HG03354 (cell line): ENCODE data around the gene EIF5B.
"Not testable (repeated sequence)": the region's sequence is repeated elsewhere in the genome, so short reads cannot be mapped to it uniquely, and the experiment has no call there.

Experiments used
- ATAC-seq: cut with Tn5 transposase; IDR thresholded peaks from one replicate; pipeline ENCODE4 v1.9.1; 2021; ENCODE audit warnings: mild to moderate bottlenecking; ENCODE audit not compliant: unreplicated experiment, poor library complexity, severe bottlenecking

The EIF5B gene, protein sequence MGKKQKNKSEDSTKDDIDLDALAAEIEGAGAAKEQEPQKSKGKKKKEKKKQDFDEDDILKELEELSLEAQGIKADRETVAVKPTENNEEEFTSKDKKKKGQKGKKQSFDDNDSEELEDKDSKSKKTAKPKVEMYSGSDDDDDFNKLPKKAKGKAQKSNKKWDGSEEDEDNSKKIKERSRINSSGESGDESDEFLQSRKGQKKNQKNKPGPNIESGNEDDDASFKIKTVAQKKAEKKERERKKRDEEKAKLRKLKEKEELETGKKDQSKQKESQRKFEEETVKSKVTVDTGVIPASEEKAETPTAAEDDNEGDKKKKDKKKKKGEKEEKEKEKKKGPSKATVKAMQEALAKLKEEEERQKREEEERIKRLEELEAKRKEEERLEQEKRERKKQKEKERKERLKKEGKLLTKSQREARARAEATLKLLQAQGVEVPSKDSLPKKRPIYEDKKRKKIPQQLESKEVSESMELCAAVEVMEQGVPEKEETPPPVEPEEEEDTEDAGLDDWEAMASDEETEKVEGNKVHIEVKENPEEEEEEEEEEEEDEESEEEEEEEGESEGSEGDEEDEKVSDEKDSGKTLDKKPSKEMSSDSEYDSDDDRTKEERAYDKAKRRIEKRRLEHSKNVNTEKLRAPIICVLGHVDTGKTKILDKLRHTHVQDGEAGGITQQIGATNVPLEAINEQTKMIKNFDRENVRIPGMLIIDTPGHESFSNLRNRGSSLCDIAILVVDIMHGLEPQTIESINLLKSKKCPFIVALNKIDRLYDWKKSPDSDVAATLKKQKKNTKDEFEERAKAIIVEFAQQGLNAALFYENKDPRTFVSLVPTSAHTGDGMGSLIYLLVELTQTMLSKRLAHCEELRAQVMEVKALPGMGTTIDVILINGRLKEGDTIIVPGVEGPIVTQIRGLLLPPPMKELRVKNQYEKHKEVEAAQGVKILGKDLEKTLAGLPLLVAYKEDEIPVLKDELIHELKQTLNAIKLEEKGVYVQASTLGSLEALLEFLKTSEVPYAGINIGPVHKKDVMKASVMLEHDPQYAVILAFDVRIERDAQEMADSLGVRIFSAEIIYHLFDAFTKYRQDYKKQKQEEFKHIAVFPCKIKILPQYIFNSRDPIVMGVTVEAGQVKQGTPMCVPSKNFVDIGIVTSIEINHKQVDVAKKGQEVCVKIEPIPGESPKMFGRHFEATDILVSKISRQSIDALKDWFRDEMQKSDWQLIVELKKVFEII

GRCh38 chr2:99337113-99338028 is at the start of gene EIF5B:
Gene EIF5B (plus strand): TSS chr2:99337389. CDS start chr2:99337555, 166 bp downstream.
- peak; percentile 62 for ATAC-seq

DNA sequence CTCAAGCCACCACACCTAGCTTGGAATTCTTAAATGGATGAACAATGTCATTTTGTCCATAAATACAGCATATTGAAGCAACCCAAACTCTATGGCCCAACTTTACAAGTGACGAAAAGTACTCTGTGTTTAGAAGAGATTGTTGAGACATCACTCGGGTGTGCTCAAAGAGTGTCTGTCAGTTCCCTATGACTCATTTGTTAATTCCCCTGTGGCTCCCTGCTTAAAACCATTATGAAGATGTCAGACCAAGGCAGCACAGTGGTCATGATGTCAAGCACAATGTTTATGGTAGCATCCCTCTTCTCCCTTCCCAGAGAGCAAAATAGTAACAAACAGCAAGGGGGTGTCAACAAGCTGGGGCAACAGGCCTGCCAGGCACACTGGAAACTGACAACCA is 39.2 kb upstream of the EIF5B start:
- ATAC-seq, result no peak

GRCh38 chr2:99299580-99299979 is 37.6 kb upstream of the EIF5B start:
- ATAC-seq, result no peak

- not testable (repeated sequence) for ATAC-seq
Observed at GRCh38 chr2:99301097-99301496, 36.1 kb upstream of the EIF5B start, which contains the start of gene LYG1. Gene LYG1 (minus strand): TSS chr2:99301197. CDS start chr2:99295670, 5,527 bp downstream.

- ATAC-seq, result no peak
Observed at GRCh38 chr2:99317161-99317872, 19.9 kb upstream of the EIF5B start.

DNA sequence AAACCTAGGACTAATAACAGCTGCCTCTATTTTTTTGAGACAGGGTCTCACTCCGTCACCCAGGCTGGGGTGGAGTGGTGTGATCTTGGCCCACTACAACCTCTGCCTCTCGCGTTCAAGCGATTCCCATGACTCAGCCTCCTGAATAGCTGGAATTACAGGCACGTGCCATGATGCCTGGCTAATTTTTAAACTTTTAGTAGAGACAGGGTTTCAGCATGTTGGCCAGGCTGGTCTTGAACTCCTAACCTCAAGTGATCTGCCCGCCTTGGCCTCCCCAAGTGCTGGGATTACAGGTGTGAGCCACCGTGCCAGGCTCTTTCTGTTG is 19.4 kb upstream of the EIF5B start:
- ATAC-seq, result not testable (repeated sequence)

- ATAC-seq, result no peak
Observed at GRCh38 chr2:99325384-99325783, 11.8 kb upstream of the EIF5B start.

DNA sequence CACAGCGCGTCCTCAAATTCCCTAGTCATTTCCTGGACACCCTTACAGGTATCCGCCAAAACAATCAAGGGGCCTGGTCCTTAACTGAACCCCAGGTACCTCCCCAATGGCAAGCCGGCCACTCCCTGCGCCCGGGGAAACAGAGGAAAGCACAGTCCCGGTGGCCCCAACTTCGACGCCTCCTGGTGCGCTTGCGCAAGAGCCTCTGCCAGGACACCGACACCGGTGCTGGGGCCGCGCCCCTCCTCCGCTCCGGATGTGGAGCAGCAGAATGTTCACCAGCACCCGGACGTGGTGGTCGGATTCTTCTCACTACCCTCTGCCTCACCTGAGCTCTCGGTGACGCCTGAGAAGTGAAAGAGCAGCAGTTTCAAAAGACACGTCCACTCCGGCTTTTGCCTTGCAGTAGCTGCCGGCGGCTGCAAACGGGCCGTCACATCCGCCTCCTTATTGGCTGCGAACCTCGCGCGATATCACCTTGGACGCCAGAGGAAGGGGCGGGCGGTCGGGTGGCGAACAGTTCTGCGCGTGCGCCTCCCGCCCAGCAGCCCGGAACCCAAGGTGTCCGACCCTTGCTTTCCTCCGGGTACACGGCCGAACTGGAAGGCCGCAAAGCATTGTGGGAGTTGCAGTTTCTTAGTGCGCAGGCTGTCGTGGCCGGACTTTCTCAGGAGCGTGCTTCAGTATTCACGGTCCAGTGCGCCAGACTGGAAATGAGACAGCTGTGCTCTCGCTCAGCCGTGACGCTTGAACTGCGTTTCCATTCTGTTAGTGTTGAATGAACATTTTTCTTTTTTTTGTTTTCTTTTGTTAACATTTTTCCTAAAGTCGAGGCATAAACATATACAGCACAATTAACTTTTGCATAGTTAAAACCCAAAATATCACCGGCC is 1.0 kb upstream of the EIF5B start, which contains the start of gene TXNDC9:
Gene TXNDC9, minus strand, starts transcription at position 423 of the 893 bp plus-strand sequence. CDS start 3,123 bp downstream, outside the sequence.
- ATAC-seq, result peak; percentile 71

DNA sequence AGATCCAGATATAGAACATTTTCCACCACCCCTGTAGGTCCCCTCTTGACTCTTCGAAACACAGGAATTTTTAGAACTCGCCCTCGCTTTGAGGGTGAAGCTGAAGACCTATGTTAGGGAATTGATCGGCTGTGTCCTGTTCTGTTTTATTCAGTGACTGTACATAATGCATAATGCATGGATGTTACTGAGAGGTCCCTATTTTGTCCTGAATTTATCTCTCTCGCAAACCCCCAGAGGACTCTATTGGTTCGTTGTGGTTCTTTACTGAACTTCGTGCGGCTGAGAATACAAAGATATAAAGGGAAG is 431 bp upstream of the EIF5B start:
- peak; percentile 11 for ATAC-seq

- ATAC-seq, result no peak
Observed at GRCh38 chr2:99338029-99338585, 918 bp downstream of the EIF5B start.

- no peak for ATAC-seq
Observed at GRCh38 chr2:99340669-99341236, 3.6 kb downstream of the EIF5B start.

DNA sequence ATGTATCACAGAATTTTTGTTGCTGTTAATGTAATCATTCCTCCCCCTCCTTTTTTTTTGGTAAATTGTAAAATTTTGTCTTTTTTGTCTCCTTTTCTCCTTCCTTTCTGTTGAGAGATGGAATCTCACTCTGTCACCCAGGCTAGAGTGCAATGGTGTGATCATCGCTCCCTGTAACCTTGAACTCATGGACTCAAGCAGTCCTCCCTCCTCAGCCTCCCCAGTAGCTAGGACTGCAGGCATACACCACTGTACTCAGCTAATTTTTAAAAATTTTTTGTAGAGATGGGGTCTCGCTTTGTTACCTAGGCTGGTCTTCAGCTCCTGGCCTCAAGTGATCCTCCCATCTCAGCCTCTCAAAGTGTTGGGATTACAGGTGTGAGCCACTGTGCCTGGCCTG is 5.3 kb downstream of the EIF5B start:
- no peak for ATAC-seq

GRCh38 chr2:99345446-99345845 is 8.3 kb downstream of the EIF5B start:
- ATAC-seq, result not testable (repeated sequence)

DNA sequence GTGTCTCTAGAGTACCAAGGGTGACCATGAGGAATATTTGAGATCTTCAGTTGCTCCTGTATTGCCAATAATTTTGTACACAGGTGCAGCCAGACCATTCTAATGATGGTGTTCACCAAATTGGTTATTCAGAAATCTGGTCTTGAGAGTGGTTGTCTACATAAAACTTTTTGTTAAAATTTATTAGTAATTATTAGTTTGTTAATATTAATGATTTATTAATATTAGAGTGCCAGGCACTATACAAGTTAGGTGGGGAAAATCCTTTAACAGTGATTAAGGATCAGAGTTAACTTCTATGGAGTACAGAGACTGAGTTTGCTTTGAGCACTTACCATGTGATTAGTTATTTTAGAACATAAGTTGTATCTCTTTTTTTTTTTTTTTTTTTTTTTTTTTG is 9.0 kb downstream of the EIF5B start:
- ATAC-seq, result no peak

DNA sequence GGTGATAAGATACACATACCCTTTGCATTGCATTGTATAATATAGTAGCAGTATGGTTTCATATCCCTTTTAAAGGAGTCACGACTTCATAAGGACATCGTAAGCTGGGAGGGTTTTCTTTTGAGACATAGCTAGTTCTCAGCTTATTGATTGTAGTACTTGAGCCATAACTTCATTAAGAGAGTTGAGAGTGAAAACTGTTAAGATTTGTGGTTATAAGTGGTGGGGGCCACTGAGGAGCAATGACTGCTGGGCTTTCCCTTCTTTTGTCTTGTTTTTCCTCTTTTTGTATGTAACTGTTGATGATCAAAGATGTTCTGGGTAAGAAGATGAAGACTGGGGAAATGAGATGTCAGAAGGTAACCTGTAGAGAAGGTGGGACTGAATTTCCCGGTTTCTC is 11.0 kb downstream of the EIF5B start:
- ATAC-seq, result no peak

GRCh38 chr2:99350194-99350593 is 13.0 kb downstream of the EIF5B start:
- ATAC-seq, result no peak

GRCh38 chr2:99354070-99354469 is 16.9 kb downstream of the EIF5B start:
- no peak for ATAC-seq
